ENCODE measurements around the gene MATN3.

GRCh38 chr2:20027705-20028434, 15.4 kb upstream of the MATN3 start:
- TF ChIP-seq PATZ1 (CRISPR knock-in tag; IDR thresholded peaks at IDR 0.05; ENCODE audit: borderline replicate concordance) (no peak), OSR1 (CRISPR knock-in tag; IDR thresholded peaks at IDR 0.05) (no peak), TOX (CRISPR knock-in tag; IDR thresholded peaks at IDR 0.05; ENCODE audit: borderline replicate concordance) (no peak), ZFP3 (CRISPR knock-in tag; IDR thresholded peaks at IDR 0.05) (no peak), ISL1 (CRISPR knock-in tag; IDR thresholded peaks at IDR 0.05) (no peak), CREB5 (CRISPR knock-in tag; IDR thresholded peaks at IDR 0.05; ENCODE audit: low read depth) (no peak)

Measured in SK-N-SH treated with all-trans-retinoic acid at 6 μM for 48 hours (cell line).